H9 (cell line): ENCODE measurements around the gene MX1. TPM values are rescaled to one million over a fixed set of nuclear protein-coding genes. Genes with fewer than 3 reads are reported as not detected.

Experiments used
- DNase-seq: peaks from one replicate; pipeline ENCODE4 v3.0.0-alpha.2; 2017
- H2AFZ ChIP-seq: one replicate; pipeline ENCODE4 v1.6.1; 2013; ENCODE audit warnings: mild to moderate bottlenecking, low read length, control low read depth, moderate library complexity
- H2AK5ac ChIP-seq: 2 replicates; pipeline ENCODE4 v1.6.1; 2013; ENCODE audit warnings: low read length, control low read depth, mixed read lengths; ENCODE audit not compliant: insufficient read length
- H2BK120ac ChIP-seq: one replicate; pipeline ENCODE4 v1.6.1; 2013; ENCODE audit warnings: low read depth, mild to moderate bottlenecking, low read length, control low read depth, inconsistent platforms; ENCODE audit not compliant: poor library complexity, severe bottlenecking
- H2BK12ac ChIP-seq: 2 replicates; pipeline ENCODE4 v1.6.1; 2013; ENCODE audit warnings: low read length, control low read depth, mixed read lengths, low read depth; ENCODE audit not compliant: insufficient read length
- H2BK15ac ChIP-seq: 2 replicates; pipeline ENCODE4 v1.6.1; 2013; ENCODE audit warnings: low read depth, low read length, control low read depth
- H2BK20ac ChIP-seq: one replicate; pipeline ENCODE4 v1.6.1; 2013; ENCODE audit warnings: low read depth, mild to moderate bottlenecking, low read length, control low read depth, inconsistent platforms; ENCODE audit not compliant: poor library complexity, severe bottlenecking
- H2BK5ac ChIP-seq: 2 replicates; pipeline ENCODE4 v1.6.1; 2013; ENCODE audit warnings: low read length, control low read depth, mixed read lengths; ENCODE audit not compliant: insufficient read length
- H3K14ac ChIP-seq: 2 replicates; pipeline ENCODE4 v1.6.1; 2013; ENCODE audit warnings: low read length, control low read depth; ENCODE audit not compliant: insufficient read depth
- H3K18ac ChIP-seq: 2 replicates; pipeline ENCODE4 v1.6.1; 2013; ENCODE audit warnings: low read depth, mild to moderate bottlenecking, mixed read lengths, low read length, control low read depth; ENCODE audit not compliant: insufficient read length
- H3K23ac ChIP-seq: 2 replicates; pipeline ENCODE4 v1.6.1; 2013; ENCODE audit warnings: low read length, control low read depth, mixed read lengths, low read depth; ENCODE audit not compliant: insufficient read length
- H3K23me2 ChIP-seq: 2 replicates; pipeline ENCODE4 v1.6.1; 2013; ENCODE audit warnings: low read depth, mild to moderate bottlenecking, mixed read lengths, low read length, control low read depth; ENCODE audit not compliant: insufficient read length, poor library complexity, severe bottlenecking
- H3K27ac ChIP-seq: 2 replicates; pipeline ENCODE4 v1.5.1; 2013; ENCODE audit warnings: low read length, control low read depth, mixed read lengths, low read depth; ENCODE audit not compliant: insufficient read length
- H3K27me3 ChIP-seq: 2 replicates; pipeline ENCODE4 v1.6.1; 2013; ENCODE audit warnings: low read length, control low read depth, inconsistent platforms; ENCODE audit not compliant: insufficient read depth
- H3K4ac ChIP-seq: 2 replicates; pipeline ENCODE4 v1.6.1; 2013; ENCODE audit warnings: low read depth, mild to moderate bottlenecking, control low read depth, inconsistent platforms, low read length, moderate library complexity
- H3K4me1 ChIP-seq: 2 replicates; pipeline ENCODE4 v1.6.1; 2013; ENCODE audit warnings: low read length, control low read depth, inconsistent platforms; ENCODE audit not compliant: insufficient read depth
- H3K4me2 ChIP-seq: 2 replicates; pipeline ENCODE4 v1.6.1; 2013; ENCODE audit warnings: low read length, control low read depth, mixed read lengths; ENCODE audit not compliant: insufficient read length, insufficient read depth
- H3K56ac ChIP-seq: 2 replicates; pipeline ENCODE4 v1.6.1; 2013; ENCODE audit warnings: low read depth, mild to moderate bottlenecking, mixed read lengths, low read length, control low read depth; ENCODE audit not compliant: insufficient read length
- H3K79me1 ChIP-seq: 2 replicates; pipeline ENCODE4 v1.6.1; 2013; ENCODE audit warnings: low read depth, mild to moderate bottlenecking, moderate library complexity, low read length, control low read depth, inconsistent platforms; ENCODE audit not compliant: insufficient read depth, poor library complexity, severe bottlenecking
- H3K79me2 ChIP-seq: 2 replicates; pipeline ENCODE4 v1.6.1; 2013; ENCODE audit warnings: low read length, control low read depth, inconsistent platforms; ENCODE audit not compliant: insufficient read depth
- H3K9ac ChIP-seq: 2 replicates; pipeline ENCODE4 v1.6.1; 2013; ENCODE audit warnings: low read length, control low read depth, mixed read lengths; ENCODE audit not compliant: insufficient read length; ENCODE audit errors: extremely low read depth
- H3K9me3 ChIP-seq: one replicate; pipeline ENCODE4 v1.6.1; 2013; ENCODE audit warnings: low read depth, low read length, inconsistent platforms; ENCODE audit not compliant: control insufficient read depth
- H3T11ph ChIP-seq: one replicate; pipeline ENCODE4 v1.6.1; 2013; ENCODE audit warnings: mild to moderate bottlenecking, low read length, control low read depth, inconsistent platforms
- H4K20me1 ChIP-seq: one replicate; pipeline ENCODE4 v1.6.1; 2013; ENCODE audit not compliant: control insufficient read depth, insufficient read length, insufficient read depth
- H4K5ac ChIP-seq: 2 replicates; pipeline ENCODE4 v1.6.1; 2013; ENCODE audit warnings: low read depth, mild to moderate bottlenecking, mixed read lengths, low read length, control low read depth; ENCODE audit not compliant: insufficient read length
- H4K8ac ChIP-seq: replicated peaks from 2 replicates; pipeline ENCODE4 v1.6.1; 2013; ENCODE audit warnings: low read length, control low read depth, mixed read lengths, low read depth; ENCODE audit not compliant: insufficient read length
- H4K91ac ChIP-seq: 2 replicates; pipeline ENCODE4 v1.6.1; 2013; ENCODE audit warnings: low read depth, mild to moderate bottlenecking, moderate library complexity, mixed read lengths, low read length, control low read depth; ENCODE audit not compliant: insufficient read length
- H3K27ac Mint-ChIP-seq, 3 experiments: 2 replicates in 2 of 3; 3 replicates in 1 of 3; pipeline ENCODE4 v1.8.0; 2020 to 2021; ENCODE audit warnings: mixed read lengths in 3 of 3, mild to moderate bottlenecking in 1 of 3, moderate library complexity in 1 of 3
- H3K27me3 Mint-ChIP-seq: 2 replicates; pipeline ENCODE4 v1.8.0; 2021; ENCODE audit warnings: low read depth, mild to moderate bottlenecking, moderate library complexity, mixed read lengths
- H3K36me3 Mint-ChIP-seq, 3 experiments: 2 replicates in 2 of 3; 3 replicates in 1 of 3; pipeline ENCODE4 v1.8.0; 2020 to 2021; ENCODE audit warnings: low read depth in 3 of 3, mixed read lengths in 3 of 3; ENCODE audit not compliant: insufficient read depth in 1 of 3
- H3K4me1 Mint-ChIP-seq, 2 experiments: 2 replicates each; pipeline ENCODE4 v1.8.0; 2020; ENCODE audit warnings: mixed read lengths in 2 of 2
- H3K4me3 Mint-ChIP-seq, 2 experiments: 2 replicates in 1 of 2; 3 replicates in 1 of 2; pipeline ENCODE4 v1.8.0; 2020 to 2021; ENCODE audit warnings: mild to moderate bottlenecking in 2 of 2, mixed read lengths in 2 of 2, moderate library complexity in 1 of 2
- H3K9me3 Mint-ChIP-seq, 2 experiments: 2 replicates in 1 of 2; 3 replicates in 1 of 2; pipeline ENCODE4 v1.8.0; 2020; ENCODE audit warnings: mild to moderate bottlenecking in 2 of 2, mixed read lengths in 2 of 2, moderate library complexity in 1 of 2
- CTCF ChIP-seq: fragments of 200-600 bp; sonication (generic); conservative IDR thresholded peaks from 3 replicates; pipeline ENCODE4 v1.8.0; 2021; ENCODE audit warnings: antibody characterized with exemption, mild to moderate bottlenecking
- WGBS: extraction: QIAGEN DNeasy Blood & Tissue Kit; methylation state at CpG from one replicate; pipeline ENCODE4 v1.1.7; 2013; ENCODE audit warnings: missing lambda C conversion rate, low lambda C conversion rate, mixed read lengths; ENCODE audit not compliant: insufficient read length; ENCODE audit errors: extremely low coverage; 5-methylcytosine and 5-hydroxymethylcytosine counted together
- total RNA-seq: library from RNA; stranded (reverse); gene quantifications from 2 replicates; pipeline ENCODE4 v1.2.1, GENCODE V29; 2021

MX1 gene
- total RNA-seq, 1 experiment from 2014 or later: 6.3 TPM

- H3K23me2 ChIP-seq: peaks cover 7% of the 10 kb centered on the region
- no peaks in the 10 kb centered on the region for H3K9me3 ChIP-seq
- H2BK20ac ChIP-seq: no peak overlapping the region
- no peak overlapping the region for H2AFZ ChIP-seq
- no peak overlapping the region for H3K4me2 ChIP-seq
- Mint-ChIP-seq H3K9me3 (no peaks in the 10 kb centered on the region; a peak in 1 of 5 replicates), H3K4me1 (peaks cover 25 to 28% of the 10 kb centered on the region in 2 experiments), H3K27me3 (peaks cover 40% of the 10 kb centered on the region), H3K36me3 (peaks cover 0 to 9% (median 0%) of the 10 kb centered on the region in 3 experiments; a peak in 3 of 7 replicates), H3K4me3 (no peak overlapping the region), H3K27ac (no peak overlapping the region)
- H3T11ph ChIP-seq: no peak overlapping the region
- H2BK12ac ChIP-seq: no peak overlapping the region
- H2BK120ac ChIP-seq: no peak overlapping the region
- H2AK5ac ChIP-seq: no peak overlapping the region
- no peak overlapping the region for H3K14ac ChIP-seq
- no peak overlapping the region for H3K9ac ChIP-seq
- WGBS: no CpG with 5 or more reads among the region's 3 CpGs
- no peak overlapping the region for H3K18ac ChIP-seq
- H3K4me1 ChIP-seq: peaks cover 5% of the 10 kb centered on the region; the same call in 1 of the 2 replicates
- H4K20me1 ChIP-seq: no peaks in the 10 kb centered on the region
- no peak overlapping the region for H3K56ac ChIP-seq
- H3K79me1 ChIP-seq: no peaks in the 10 kb centered on the region
- H4K8ac ChIP-seq: no peak overlapping the region
- DNase-seq: no peak
- no peaks in the 10 kb centered on the region for H3K79me2 ChIP-seq
- H4K91ac ChIP-seq: no peak overlapping the region
- H4K5ac ChIP-seq: no peak overlapping the region
- H3K4ac ChIP-seq: no peak overlapping the region
- no peak overlapping the region for H2BK15ac ChIP-seq
- H2BK5ac ChIP-seq: no peak overlapping the region
- H3K27ac ChIP-seq: no peak overlapping the region
- H3K23ac ChIP-seq: no peak overlapping the region
- peaks cover 2% of the 10 kb centered on the region; the same call in 1 of the 2 replicates for H3K27me3 ChIP-seq
- TF ChIP-seq CTCF: no peak
These were observed 3.3 kb downstream of the MX1 start for GRCh38 chr21:41429305-41429704.
